GM12864 (cell line): ENCODE measurements around the gene SNRNP70.
"Not testable (repeated sequence)": the region's sequence is repeated elsewhere in the genome, so short reads cannot be mapped to it uniquely, and the experiment has no call there.

Experiments used
- DNase-seq: peaks from one replicate; pipeline ENCODE4 v3.0.0-alpha.2; 2011; ENCODE audit warnings: low read depth
- H3K4me3 ChIP-seq: 2 replicates; pipeline ENCODE4 v1.5.1; 2011; ENCODE audit warnings: mild to moderate bottlenecking, low read depth, low read length, control low read depth
- CTCF ChIP-seq: IDR thresholded peaks from 2 replicates; pipeline ENCODE4 v1.5.1; 2011; ENCODE audit warnings: low read depth, mild to moderate bottlenecking, moderate library complexity, low read length, control low read depth, inconsistent platforms; ENCODE audit errors: missing control alignments

The SNRNP70 gene

DNA sequence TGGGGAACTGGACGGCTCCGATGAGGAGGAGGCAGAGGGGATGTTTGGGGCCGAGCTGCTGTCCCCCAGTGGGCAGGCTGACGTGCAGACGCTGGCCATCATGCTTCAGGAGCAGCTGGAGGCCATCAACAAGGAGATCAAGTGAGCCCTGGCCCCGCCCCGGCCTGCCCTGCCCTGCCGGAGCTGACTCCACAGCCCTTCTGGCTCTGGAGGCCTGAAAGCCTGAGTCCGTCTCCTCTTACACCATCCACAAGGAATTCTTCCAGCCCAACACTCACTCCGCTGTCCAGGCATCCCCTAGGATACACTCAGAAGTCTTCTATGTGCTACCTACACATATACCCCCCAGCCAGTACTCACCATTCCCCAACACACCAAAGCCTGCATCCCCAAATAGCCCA, 51.5 kb downstream of the SNRNP70 start:
- no peak for DNase-seq

DNA sequence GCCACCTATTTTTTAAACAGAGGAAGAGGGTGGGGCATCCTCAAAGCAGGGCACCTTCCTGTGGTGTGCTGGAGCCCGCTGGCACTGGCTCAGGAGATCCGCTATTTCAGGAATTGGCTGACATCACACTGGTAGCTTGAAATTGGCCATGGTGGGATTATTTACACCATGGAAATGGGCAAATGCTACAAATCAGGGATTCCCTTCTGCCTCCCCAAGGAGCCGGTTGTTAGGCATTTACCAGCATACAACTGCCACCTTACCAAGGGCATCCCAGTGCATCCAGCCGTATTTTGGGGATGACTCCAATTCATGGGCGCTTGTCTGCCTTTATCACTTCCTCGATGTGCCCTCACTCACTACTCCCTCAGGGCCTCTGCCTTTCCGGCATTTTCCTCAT, 55.7 kb downstream of the SNRNP70 start:
- no peak for DNase-seq
- no peak for TF ChIP-seq CTCF
- no peak overlapping the region for H3K4me3 ChIP-seq

More for the DNA sequence above, 51.5 kb downstream of the SNRNP70 start:
- no peak for TF ChIP-seq CTCF
- H3K4me3 ChIP-seq: no peak overlapping the region

- DNase-seq: no peak
Measured at GRCh38 chr19:49141352-49141751, 56.1 kb downstream of the SNRNP70 start.

DNA sequence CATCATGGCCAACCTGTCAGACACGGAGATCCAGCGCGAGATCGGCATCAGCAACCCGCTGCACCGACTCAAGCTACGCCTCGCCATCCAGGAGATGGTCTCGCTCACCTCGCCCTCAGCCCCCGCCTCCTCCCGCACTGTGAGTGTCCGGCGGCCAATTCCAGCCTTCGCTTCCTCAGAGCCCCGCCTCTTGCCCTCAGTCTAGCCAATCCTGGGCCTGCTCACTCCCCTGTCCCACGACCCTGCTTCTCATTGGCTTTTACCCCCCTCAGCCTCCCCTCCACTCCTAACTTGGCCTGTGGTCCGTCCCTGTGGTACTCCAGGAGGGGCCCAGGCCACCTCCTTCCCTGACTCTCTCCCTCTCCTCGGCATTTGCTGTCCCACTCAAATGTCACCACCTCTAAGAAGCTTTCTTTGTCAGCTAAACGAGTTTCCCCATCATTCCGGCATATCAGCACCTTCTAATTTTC, 57.6 kb downstream of the SNRNP70 start:
- no peak for DNase-seq
- peak overlapping the region; percentile 35 for H3K4me3 ChIP-seq
- TF ChIP-seq CTCF: no peak

More at GRCh38 chr19:49141352-49141751, 56.1 kb downstream of the SNRNP70 start:
- H3K4me3 ChIP-seq: no peak overlapping the region
- no peak for TF ChIP-seq CTCF

DNA sequence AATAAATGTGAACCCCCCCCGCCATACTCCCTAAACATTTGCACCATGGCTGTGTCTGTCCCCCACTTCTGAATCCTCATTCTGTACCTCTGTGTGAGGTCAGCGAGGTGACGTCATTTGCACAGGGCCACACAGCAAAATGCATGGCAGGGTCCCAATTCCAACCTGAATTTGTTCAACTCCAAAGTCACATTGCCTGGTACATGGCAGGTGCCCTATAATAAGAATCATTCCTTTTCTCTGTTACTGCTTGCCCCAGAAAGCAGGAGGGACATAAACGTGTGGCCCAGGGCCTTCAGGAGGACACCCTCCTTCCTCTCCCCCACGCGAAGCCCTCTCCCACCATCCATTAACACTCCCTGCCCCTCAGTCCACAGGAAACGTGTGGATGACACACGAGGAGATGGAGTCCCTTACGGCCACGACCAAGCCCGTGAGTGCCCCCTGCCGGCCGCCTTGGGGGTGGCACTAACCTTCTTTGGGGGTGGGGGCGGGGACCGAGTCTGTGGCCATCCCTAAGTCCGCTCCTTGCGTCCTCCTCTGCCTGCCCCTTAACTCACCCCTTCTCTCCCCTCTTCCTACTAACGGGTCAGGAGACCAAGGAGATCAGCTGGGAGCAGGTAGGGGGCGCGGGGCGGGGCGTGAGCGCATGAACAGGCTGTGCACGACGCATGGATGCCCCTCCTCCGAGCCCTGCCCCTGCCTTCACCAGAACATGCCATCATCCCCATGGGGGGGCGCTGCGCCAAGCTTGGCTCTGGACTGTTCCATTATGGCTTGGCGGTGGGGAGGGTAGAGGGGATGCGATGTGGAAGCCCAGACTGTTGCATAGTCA, 60.5 kb downstream of the SNRNP70 start:
- DNase-seq: peak; percentile 15
- TF ChIP-seq CTCF: peak; percentile 87
- H3K4me3 ChIP-seq: no peak overlapping the region

DNA sequence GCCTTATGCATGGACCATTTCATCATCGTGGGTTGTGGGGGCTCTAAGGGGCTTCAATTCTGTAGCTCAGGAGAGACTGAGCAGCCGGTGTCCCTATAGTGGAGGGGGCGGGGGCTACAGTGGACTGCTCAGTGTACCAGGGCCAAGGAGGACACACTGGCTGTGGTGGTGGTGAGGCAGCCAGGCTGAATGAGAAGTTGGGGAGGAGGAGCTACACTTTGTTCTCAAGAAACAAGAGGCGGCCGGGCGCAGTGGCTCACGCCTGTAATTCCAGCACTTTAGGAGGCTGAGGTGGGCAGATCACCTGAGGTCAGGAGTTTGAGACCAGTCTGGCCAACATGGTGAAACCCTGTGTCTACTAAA, 61.1 kb downstream of the SNRNP70 start:
- DNase-seq, H3K4me3 ChIP-seq: not testable (repeated sequence)

DNA sequence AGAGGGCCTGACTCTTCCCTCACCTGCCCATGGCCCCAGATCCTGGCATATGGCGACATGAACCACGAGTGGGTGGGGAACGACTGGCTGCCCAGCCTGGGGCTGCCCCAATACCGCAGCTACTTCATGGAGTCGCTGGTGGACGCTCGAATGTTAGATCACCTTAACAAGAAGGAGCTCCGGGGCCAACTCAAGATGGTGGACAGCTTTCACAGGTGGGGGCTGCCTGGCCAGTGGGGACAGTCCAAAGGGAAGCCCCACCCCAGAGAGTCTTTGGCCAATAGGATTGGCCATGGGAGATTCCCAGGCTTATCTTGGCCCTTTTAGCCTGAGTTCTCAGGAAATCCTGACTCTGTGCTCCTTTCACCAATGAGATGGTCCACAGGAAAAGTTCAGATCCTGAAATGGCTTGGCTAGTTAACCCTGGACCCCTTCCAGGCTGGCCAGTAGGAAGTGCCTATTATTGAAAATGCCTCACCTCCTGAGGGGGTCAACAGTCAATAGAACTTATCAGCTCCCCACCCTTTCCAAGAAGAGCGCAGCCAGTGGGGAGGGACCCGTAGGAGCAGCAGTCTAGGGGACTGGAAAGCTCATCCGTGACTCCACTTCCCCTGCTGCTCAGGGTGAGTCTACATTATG, 62.9 kb downstream of the SNRNP70 start:
- TF ChIP-seq CTCF: no peak
- DNase-seq: no peak
- H3K4me3 ChIP-seq: no peak overlapping the region
